GM19099 (cell line): ENCODE measurements around the gene LPIN2.
A peak's percentile ranks its signal among the peaks of the same experiment; 100 is the strongest.

Source experiments
- POLR2A ChIP-seq: IDR thresholded peaks from 3 replicates; pipeline ENCODE4 v1.6.1; 2011; ENCODE audit warnings: low read depth; ENCODE audit not compliant: insufficient read length; ENCODE audit errors: extremely low read depth

Gene LPIN2

DNA sequence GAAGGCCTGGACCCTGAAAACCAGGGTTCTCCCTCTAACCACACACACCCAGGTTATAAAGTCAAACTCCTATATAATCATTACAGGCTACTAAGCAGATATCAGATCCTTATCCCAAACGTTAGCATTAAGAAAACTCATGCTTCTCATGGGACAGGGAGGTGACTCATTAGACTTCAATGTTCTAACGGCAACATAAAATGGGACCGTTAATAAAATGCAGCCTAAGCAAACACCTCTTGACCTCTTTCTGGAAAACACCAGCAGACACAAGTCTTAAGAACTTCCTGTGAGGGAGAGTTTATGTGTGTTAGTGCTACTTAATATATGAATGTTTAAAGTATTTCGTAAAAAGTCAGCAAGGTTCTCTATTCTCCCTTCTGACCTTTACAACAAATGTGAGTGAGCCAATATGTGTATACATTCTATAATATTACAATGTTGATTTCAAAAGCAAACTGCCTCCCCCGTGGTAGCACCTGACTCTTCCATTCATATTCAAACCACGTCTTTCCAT, 31.7 kb downstream of the LPIN2 start:
- TF ChIP-seq POLR2A, result peak; percentile 16

DNA sequence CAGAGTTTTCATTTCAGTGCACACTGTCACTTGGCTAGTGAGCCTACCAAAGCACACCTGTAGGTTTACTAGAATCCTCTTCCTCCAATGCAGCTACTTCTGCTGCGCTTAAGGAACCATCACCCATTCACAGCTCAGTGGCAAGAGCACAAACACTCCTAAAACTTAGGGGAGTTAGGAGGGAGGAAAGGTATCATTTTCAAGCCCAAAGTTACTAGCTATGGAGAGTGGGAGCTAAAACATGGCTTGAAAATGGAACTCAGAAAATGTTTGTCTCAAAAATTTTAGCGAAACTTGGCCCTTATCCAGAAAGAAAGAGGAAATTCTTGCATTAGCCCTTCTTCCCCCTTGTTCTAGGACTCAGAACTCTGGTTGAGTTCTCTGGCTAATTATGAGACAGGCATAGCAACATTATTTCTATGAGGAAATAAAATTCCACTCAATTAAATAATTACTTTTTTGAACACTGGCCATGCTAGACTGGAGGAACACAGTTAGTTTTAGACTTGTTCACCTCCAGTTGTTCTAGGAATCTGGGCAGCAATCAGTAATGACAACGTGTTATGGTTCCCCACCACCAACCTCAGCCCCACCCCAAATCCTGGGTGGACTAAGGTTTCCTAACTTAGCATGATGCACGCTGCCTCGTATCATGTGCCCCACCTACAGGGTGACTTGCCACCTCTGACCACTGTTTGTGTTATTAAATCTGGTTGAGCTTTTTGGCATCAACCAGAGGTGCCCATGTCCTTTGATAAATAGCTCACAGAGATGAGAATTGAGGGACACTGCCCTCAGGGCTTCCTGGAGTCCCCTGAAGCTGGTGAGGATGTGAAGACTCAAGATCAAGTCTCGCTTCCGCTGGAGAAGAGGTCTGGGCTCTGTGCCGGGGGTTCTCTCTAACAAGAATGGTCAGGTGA, 32.8 kb downstream of the LPIN2 start:
- TF ChIP-seq POLR2A, result peak; percentile 4

DNA sequence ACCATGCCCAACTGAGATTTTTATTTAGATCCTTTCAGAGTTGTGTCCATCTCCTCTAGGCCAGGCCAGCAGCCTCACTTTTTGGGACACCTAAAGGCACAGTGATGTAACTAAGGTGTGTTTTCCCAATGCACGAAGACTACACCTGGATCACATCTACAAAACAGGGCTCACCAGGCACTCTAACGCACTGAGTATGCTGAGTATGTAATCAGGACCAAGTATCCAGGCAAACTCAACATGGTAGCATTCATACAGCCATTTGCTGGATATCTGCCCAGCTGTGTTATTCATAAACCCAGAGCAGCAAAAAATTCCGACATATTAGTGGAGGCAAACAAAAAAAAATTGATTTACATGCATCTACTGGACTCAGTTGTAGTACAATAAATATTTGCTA, 33.8 kb downstream of the LPIN2 start:
- TF ChIP-seq POLR2A, result no peak

DNA sequence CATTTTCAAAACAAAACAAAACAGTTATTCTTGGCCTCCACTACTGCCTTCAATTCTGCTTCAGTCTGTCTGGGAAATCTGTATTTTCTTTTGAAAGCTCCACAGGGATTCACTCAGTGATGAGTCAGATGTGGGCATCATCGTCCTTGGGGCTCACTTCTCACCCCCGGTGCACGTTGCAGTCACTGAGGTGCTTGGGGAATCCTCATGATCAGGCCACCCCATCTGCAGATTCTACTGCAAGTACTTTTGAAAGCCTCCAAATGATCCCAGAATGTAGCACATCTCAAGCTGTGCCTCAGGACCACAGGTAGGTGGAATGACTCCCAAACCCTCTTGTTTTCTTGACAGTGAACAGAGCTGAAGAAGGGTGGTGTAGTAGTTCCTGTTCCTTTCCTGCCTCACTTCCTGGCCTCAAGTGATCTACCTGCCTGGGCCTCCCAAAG, 34.3 kb downstream of the LPIN2 start:
- no peak for TF ChIP-seq POLR2A

DNA sequence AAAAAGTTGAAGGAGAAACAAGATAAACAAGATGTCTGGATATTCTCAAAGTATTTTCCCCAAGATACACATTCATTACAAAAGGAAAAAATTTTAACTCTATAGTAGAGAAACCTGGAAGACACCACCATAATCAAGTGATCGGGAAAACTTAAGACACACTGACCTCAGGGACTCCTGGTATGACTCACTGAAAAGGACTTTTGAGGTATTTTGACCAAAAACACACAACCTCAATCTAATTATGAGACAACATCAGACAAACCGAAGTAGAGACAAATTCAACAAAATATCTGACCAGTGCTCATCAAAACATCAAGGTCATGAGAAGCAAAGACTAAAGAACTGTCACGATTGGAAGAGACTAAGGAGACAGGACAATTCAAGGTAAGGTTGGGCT, 34.7 kb downstream of the LPIN2 start:
- TF ChIP-seq POLR2A, result no peak

DNA sequence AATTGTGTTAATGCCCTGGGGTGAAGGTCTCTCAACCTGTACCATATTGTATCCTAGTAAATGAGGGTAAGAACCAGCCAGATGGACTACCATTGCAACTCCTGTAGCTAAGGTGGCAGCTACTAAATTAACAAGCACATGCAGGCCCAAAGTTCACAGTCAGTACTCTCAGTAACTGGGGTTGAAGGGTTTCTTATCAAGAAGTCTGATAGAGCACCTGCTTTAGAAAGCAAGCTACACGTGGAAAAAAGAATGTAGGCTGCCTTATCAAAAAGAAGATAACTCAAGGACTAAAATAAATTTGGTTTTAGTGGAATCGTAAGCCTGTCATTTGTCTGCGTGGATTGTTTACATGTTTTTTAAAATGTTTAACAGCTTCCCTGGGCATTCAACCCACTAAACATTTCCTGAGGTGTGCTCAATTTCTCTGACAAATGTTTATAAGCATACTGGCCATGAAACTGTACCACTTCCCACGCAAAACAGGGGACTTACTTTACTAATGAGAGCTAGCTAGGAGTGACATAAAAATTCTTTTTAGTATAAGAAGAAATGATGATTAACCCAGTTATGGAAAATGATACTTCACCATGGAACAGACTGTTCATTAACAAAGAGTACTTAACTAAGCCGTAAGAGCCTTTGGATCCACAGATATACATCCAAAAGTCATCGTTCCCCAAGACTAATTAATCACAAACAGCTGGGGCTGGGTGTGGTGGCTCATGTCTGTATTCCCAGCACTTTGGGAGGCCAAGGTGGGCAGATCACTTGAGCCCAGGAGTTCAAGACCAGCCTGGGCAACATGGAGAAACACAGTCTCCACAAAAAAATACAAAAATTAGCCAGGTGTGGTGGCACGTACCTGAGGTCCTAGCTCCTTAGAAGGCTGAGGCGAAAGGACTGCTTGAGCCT, 36.5 kb downstream of the LPIN2 start:
- no peak for TF ChIP-seq POLR2A

DNA sequence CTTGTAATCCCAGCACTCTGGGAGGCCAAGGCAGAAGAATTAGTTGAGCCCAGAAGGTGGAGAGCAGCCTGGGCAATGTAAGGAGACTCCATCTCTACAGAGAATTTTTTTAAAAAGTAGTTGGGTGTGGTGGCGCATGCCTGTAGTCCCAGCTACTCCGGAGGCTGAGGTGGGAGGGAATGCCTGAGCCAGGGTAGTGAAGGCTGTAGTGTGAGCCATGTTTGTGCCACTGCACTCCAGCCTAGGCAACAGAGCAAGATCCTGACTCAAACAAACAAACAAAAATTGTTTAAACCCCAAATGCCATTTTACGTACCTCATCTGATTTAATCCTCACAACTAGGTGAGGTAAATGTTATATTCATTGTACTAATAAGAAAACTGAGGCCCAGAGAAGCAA, 38.2 kb downstream of the LPIN2 start:
- no peak for TF ChIP-seq POLR2A

DNA sequence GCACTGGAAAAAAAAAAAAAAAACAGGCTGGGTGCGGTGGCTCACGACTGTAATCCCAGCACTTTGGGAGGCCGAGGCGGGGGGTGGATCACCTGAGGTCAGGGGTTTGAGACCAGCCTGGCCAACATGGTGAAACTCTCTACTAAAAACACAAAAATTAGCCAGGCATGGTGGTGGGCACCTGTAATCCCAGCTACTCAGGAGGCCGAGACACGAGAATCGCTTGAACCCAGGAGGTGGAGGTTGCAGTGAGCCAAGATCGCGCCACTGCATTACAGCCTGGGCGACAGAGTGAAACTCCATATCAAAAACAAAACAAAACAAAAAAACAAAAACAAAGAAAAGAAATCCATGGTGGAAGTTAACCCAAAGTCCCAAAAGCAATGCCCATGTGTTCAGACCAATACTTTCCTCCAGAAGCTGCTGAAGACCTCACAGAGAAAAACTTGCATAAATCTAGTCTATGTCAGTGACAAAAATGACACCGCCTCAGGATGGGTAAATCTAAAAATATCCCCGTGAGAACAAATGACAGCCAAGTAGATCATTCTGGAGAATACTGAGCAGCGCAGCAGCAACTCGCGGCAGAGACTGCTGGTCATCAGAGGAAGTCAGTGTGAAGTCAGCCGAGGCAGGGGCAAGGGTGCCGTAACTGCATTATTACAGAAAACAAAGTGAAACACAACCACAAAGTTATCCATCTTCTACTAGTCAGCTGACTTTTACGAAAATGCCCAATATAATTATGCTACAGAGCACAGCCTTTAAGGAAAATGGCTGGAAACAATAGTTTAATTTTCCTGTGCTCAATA, 41.0 kb downstream of the LPIN2 start:
- TF ChIP-seq POLR2A, result peak; percentile 72

DNA sequence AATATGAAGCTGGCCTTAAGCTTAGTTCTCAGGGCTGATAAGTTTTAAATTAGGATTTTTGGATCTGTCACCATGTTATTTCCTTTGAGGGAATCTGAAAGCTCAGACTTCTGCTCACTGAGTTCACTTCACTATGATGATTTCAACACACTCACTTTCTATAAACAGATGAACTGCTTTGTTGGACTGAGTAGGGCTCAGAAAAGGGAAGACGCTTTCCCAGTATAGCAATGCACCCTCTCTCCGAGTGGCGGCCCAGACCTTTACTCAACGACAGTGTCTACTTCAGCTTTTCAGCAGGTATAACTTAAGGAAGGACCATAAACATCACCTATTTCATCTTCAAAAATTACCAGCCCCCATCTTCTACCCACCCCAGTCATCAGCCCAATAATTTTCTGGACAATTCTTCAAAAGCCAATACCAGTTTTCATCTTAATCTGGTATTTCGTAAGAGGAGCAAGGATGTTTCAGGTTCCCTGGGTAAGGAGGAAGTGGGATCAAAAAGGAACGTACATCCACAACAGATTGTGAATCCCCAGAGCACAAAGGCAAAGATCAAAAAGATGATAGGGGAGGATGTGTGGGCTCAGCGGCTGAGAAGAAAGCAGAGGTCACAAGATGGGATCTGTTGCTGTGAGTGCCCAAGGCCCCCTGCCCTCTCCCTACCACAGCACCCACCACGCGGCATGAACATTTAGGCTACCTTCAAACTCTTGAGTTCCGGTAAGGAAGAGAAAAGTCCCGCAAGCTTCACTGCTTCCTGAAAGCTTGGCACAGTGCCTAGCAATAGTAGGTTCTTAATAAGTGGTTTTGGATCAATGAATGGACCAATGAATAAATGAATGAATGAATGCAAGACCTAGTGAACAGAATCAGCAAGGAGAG, 41.9 kb downstream of the LPIN2 start:
- TF ChIP-seq POLR2A, result no peak

DNA sequence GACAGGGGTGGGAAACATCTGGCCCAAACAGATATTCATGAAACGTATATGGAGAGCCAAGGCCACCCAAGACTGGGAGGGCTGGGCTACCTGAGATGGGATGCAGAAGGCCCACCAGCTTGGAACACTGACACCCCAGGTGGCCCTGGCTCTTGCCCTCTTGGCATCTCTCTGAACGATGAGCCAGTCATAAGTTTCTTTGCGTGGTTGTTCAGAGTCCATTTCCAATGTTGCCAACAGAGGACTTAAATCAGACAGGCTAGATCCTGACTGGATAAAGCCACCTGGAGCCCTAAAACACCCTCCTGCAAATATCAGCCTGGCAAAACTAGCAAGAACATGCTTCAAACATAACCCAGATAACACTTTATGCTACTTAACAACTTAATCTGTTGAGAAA, 42.6 kb downstream of the LPIN2 start:
- TF ChIP-seq POLR2A, result no peak

DNA sequence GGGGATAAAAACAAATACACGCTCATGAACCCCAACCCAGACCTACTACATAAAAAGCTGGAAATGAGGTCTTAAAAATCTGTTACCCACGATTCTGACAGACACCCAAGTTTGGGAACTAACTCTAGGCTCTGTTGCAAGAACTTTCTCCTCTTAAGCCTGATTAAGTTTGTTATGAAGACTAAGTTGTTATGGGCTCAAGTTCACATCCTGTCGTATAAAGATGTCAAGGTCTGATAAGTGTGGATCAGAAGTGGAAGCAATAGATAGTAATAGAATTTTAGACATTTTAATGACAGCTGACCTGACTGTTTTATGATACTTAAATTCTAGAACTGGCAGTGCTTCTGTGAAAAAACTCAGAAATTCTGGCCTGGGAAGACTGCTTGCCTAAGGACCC, 43.2 kb downstream of the LPIN2 start:
- no peak for TF ChIP-seq POLR2A

DNA sequence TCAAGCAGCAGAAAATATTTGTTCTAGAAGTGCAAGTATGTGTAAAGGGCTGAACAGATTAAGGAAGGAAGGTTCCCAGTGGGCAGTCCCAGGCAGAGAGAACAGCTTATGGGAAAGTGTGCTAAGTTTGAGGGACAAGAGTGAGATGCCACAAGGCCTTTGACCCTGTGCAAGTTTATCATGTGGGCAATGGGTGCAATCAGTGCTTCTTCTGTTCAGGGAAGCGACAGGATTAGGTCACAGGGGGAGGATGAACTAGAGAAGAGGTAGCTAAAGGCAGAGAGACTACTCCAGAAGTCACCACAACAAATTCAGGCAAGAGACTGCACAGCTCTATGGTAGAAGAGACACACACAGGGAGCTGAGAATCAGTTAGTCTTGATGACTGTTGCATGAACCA, 44.3 kb downstream of the LPIN2 start:
- TF ChIP-seq POLR2A, result no peak

DNA sequence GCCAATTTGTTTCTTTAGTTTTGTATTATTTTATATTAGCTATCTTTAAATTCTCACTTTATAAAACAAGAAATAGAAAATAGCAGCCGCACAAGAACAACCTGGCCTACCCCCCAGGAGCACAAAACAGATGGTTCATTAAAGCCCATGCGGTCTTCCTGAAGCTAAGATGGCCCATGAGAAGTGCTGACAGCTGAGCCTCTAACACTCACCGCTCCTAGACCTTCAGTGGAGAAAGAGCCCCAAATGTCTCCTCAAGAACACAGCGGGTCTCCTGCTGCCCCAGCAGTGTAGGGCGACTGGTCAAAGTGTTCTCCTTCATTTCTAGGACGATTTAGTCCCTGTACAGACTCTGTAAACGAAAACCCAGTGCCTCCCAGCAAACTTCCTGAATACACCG, 45.1 kb downstream of the LPIN2 start:
- TF ChIP-seq POLR2A, result no peak

DNA sequence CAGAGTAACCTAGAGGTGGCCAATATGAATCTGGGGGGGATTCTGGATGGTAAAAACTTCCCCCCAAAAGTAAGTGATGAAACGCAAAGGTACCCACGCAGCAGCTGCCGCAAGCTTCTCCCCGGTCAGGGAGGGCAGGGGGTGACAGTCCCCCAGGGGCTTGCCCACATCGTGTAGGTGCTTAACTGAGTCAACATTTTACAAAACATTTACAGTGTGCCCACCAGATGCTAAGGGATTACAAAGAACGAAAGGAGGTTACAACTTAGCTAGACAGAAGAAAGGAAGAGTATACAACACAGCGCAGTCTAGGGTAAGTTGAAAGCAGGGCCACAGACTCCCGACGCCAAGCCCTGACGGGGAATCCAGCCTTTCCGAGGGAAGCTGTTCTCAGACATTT, 45.6 kb downstream of the LPIN2 start:
- TF ChIP-seq POLR2A, result no peak

DNA sequence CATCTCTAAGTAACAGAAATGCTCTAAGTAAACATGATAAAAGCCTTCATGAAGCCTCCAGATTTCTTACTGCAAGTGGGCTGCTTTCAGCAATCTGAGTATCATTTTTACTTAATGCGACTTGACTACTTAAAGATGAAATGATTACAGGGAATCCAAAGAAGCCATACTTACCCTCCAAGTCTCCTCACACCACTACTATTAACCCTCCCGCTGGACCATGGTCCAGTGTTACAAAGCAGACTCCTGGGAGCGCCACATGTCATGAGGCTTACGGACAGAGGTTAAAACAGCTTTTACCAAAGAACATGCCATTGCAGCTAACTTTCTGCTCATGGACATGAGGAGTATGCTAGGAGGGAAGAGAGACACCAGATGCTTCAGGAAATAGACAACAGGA, 46.4 kb downstream of the LPIN2 start:
- no peak for TF ChIP-seq POLR2A
